M059J (cell line): ENCODE results near the gene RAPGEF4. TPM values are rescaled to one million over a fixed set of nuclear protein-coding genes. Genes with fewer than 3 reads are reported as not detected.
A peak's percentile ranks its signal among the peaks of the same experiment; 100 is the strongest.
"Not testable (repeated sequence)": the region's sequence is repeated elsewhere in the genome, so short reads cannot be mapped to it uniquely, and the experiment has no call there.

Experiments
- DNase-seq: peaks from one replicate; pipeline ENCODE4 v3.0.0-alpha.2; 2012; ENCODE audit warnings: low read depth
- total RNA-seq: library from RNA; depleted of rRNA; stranded (reverse); fragments of >200 nt; shearing (Covaris generic); gene quantifications from 2 replicates; pipeline ENCODE4 v1.2.3, GENCODE V29; 2014

RAPGEF4 gene
- total RNA-seq, 1 experiment from 2014 or later, result 0.47 TPM

DNA sequence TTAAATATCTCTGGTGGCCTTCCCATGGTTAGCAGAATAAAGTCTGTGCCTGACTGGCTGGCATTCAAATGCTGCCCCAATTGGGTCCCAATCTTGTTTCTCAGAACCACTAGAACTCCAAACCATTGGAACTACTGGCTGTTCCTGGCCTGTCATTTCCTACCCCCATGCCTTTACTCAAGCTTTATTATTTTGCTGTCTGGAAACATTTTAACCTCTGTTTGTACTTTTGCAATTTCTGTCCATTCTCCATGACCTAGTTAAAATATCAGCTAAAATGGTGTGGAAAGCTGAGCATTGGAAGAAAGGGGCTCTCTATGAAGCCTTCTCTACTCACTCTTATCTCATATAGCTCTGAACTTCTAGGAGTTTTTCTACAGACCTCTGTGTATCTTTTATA, 38.7 kb downstream of the RAPGEF4 start:
- DNase-seq, result no peak

DNA sequence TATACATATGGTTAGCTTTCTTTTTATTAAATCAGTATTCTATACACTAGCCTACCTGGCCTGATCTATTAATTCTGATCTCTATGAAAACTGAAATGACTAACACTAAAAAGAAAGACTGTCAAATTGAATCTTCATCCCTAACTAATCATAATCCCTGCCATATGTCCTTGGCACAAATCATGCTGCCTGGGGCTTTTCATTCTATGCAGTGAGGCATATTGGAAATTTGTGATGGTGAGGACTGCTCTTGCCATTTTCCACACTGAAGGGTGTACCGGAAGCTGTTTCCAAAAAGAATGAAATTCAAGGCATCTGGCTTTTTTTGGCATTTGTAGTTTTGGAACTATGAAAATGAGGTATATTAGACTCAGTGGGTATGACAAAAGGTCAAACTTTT, 39.7 kb downstream of the RAPGEF4 start:
- DNase-seq, result no peak

DNA sequence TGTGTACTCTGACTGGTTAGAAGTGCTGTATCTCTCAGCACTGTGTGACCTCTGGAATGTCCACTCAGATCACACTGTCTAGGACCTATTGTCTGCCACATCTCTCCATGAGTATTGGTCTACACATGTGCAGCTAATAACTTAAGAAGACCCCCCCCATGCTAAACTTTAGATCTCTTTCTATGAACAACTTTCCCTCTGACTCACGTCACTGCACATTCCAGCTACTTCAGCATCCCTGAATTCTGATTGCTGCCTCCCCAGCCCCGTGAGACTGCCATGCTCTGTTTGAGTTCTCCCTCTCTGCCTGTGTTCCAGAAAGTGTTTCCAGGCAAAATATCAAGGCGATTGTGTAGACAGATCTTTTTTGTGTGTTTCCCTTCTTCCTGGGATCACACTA, 41.8 kb downstream of the RAPGEF4 start:
- no peak for DNase-seq

DNA sequence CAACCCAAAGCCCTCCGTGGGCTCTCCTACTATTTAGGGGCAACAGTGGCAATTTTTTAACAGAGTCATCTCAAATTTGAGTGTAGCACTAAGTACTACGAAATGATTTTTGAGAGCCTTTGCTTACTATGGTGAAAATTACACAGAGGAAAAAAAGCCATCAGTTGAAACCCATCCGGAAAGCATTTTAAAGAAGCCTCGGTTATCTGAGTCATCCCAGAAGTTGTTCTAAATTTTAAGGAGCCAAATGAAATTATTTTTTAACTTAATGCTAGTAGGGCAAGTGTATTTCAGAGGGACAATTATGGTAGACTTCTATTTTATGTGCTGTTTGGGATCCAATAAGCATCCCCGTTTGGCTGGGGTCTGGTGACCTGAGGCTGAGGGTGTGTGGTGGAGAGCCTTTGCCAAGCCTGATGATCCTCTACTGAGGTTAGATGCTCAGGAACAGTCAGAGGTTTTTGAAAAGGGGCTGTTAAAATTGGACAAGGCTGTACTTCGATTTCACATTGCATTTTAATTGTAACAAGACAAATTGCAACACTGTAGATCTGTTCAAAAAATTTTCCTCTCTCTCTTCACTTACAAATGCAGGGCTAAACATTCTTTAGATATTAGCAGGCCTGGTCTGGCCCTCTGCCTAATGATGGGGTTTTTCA, 47.0 kb downstream of the RAPGEF4 start:
- DNase-seq, result no peak

DNA sequence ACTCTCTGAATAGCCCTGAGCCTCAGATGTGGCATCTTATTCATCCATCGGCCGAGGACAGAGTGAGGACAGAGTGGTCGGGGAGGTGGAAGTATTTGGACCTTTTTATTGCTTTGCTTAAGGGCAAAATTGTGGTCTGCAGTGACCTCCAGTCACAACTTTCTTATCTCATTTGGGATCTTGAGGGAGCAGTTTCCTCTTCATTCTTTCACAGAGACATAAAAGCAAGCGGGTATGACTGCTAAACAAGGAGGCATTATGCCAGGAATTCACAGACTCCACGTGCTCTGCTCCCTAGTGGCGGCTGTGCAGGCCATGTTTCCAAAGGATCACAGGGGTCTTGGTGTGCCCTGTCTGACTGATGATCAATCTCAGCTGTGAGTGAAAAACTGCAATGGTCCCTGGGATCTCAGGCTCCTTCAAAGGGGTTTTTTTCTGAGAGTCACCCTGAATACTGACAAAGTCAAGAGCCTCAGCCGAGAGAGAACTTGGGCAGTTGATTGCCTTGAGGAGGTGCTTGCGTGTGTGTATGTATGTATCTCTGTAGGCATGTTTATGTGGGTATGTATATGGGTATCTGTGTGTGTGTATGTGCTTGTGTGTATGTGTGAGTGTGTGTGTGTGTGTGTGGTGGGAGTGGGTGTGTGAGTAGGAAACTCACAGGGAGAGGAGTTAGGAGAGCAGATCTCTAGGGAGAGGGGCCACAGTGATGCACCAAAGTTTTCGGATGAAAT, 47.7 kb downstream of the RAPGEF4 start:
- peak; percentile 100 for DNase-seq

DNA sequence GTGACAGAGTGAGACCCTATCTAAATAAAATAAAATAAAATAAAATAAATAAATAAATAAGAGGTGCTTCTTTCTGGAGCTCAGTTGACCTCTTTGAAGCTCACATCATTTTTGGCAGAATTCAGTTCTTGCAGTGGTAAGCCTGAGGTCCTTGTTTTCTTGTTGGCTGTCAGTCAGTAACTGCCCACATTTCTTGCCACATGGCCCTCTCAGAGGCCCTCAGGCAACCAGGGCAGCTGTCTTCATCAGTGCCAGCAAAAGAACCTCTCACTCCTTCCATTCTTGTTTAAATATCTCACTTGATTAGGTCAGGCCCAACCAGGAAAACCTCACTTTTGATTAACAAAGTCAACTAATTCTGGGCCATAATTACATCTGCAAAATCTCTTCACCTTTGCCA, 53.2 kb downstream of the RAPGEF4 start:
- DNase-seq, result peak; percentile 52

DNA sequence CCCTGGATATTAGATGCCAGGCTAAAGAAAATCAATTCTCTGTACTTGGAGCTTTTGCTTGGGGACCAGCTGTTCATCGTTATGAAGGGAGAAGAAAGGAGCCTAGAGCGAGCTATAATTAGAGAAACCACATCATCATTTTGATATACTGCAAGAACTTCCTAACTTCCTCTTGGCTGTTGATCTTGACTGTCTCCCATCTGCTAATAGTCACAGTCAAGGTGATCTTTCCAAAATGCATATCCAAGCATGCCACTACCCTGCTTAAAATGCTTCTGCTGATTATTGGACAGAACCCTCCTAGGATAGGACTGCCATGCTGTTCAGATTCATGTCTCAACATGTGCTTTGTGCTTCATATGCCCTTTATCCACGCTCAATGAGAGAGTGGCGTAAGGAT, 54.8 kb downstream of the RAPGEF4 start:
- no peak for DNase-seq

DNA sequence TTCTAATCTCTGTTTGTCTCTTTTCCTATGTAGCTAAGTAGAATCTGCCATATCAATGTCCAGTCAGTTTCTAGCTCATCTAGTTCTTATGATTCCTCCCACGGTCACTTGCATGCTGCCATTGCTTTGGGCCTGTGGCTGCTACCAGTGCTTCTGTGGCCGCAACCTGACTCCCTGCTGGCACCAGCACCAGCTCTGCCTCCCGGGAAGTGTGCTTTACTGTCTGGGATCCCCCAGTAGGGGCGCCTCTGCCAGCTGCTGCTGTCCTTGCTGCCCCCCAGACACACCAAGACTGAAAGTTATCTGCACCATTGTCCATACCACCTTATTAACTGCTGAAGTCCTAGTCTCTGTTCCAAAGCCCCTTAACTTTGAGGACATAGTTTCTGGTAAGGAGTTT, 56.3 kb downstream of the RAPGEF4 start:
- no peak for DNase-seq

DNA sequence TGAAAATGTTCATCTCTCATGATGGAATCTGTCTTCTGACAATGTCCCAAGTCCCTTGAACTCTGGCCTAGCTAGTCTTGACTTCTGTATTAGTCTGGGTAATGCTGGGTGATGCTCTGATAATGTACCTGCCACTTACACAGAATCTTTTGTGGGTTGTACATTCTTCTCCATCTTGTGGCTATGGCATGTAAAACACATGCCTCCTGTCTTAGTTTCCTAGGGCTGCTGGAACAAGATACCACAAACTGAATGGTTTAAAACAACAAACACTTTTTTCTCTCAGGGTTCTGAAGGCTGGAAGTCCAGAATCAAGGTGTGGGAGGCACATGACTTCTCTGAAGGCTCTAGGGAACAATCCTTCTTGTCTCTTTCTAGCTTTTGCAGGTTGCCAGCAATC, 57.1 kb downstream of the RAPGEF4 start:
- DNase-seq, result peak; percentile 54

DNA sequence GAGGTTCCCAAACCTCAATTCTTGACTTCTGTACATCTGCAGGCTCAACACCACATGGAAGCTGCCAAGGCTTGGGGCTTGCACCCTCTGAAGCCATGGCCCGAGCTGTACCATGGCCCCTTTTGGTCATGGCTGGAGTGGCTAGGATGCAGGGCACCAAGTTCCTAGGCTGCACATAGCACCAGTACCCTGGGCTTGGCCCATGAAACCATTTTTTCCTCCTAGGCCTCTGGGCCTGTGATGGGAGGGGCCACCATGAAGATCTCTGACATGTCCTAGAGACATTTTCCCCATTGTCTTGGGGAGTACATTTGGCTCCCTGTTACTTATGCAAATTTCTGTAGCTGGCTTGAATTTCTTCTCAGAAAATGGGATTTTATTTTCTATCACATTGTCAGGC, 67.7 kb downstream of the RAPGEF4 start:
- not testable (repeated sequence) for DNase-seq

DNA sequence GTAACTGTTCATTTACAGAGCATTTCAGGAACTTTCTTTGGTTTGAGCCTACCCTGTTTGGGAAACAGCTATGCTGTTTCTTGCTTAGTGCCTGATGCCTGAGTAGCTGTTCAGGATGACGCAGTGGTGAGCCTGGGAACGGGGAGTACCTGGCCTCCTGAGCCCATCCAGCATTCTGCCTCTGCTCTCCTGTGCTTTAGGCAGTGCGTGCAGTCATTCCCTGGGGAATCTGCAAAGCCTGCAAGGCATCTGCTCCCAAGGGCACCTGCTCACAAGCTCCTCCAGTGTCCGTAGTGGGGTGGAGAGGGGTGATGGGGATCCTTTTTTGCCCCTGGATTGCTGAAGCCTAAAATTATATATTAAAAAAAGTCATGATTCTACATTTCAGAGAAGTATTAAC, 68.8 kb downstream of the RAPGEF4 start:
- no peak for DNase-seq

DNA sequence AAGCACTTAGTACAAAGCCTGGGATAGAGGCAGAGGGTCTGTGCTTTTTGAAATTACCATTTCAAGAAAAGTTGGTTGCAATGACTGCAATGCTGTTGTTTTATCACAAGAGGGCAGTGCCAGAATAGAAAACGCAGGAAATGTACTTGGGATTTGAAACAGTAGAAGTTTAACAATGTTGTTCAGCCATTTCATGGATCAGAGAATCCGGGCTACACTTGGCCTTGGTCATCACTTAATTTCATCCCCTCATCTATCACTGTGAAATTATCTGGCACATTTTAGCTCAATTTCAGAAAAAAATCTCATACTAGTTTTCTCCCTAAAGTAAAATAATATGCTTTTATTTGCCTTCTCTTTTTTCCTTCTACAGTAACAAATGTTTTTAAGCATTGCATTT, 70.8 kb downstream of the RAPGEF4 start:
- peak; percentile 47 for DNase-seq

DNA sequence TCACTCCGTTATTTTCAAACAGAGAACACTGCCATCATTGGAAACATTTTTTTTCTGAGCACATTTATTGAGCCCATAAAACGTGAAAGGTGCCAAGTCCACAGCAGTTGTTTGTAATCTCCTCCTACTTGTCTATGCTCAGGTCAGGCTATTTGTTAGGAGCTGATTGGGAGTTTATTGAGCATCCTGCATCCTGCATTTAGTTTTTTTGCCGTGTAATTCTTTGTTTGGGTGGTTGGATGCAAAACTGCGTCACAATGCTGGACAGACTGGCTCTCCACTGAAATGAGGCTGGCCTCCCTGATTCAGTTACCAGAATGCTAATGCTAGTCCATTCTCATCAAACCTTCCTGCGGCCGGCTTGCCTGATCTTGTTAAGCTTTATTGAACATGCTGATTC, 71.4 kb downstream of the RAPGEF4 start:
- DNase-seq, result no peak

DNA sequence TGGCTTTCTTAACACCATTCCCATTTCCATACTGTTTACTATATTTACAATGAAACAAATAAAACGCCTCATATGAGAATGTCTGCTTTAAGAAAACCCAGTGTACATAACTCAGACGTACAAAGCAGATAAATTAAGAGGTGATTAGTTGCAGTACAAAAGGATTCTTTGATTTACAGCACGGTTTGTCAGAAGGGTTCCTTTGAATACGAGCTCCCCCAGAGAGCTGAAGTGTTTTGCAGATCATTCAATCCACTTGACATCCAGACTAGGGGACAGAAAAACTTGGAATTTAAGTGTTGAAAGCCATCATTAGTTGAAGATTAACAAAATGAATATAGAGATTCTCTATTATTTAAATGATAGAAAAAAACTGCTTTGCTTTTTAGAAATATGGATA, 72.5 kb downstream of the RAPGEF4 start:
- no peak for DNase-seq

DNA sequence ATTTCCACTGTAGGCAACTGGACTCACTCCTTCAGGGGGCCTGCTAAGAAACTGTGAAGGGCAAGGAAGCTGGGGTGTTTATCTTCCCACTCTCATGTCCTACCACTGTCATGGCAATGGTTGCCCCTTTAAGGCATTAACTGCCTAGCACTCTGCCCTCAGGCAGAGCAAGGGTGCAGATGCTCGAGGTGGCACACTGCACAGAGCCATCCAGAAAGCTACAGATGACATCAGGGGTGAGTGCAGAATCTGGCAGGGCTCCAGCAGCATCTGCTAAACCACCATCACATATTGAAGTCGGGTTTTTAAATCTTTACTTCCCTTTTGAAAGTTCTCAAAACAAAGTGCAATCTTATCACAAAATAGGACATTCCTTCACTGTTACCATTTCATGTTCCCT, 75.4 kb downstream of the RAPGEF4 start:
- peak; percentile 16 for DNase-seq

DNA sequence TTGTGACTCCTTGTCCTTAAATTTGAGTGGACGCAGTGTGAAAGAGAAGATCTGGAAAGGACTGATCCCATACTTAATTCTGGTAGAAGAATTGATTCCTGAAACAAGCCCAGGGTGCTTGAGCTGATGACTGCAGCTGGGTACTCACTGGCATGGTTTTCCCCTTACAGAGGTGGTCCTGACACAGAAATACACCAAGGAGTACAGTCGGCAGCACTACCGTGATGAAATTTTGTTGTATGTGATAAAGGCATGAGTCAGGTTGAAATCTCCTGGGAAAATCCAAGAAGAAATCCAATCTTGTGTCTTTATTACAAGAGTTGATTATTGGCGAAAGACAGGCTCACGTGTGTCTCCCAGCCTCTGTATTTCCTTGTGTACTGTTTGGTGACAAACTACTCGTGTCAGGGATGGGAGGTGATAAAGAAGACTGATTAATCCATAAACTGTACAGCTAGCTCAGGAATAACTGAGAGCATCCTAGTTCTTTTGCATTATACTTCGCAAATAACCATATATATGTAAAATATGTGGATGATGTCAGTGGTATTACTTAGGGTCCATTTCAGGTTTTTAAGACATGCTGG, 76.6 kb downstream of the RAPGEF4 start:
- no peak for DNase-seq

DNA sequence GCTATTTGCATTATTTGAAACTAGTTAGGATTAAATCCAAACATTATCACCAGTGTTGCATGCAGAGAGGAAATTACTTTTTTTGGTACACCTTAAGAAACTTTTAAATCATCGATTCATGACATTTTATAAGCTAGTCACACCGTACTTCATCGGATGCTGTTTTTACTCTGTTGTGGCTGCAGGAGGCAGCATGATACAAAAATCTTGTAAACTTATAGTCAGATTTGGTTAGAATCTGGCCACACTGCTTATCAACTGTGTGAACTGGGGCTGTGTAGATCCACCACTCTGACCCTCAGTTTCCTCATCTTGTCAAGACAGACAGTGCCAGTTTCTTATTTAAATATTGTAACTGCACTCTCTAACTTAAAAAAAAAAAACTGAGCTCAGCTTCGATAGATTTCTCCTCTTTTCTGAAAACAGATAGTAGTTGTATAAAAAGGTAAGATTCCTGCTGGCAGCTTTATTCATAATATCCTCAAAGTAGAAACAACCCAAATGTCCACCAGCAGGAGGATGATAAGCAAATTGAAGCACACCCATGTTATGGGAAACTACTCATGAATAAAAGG, 77.8 kb downstream of the RAPGEF4 start:
- peak; percentile 24 for DNase-seq

DNA sequence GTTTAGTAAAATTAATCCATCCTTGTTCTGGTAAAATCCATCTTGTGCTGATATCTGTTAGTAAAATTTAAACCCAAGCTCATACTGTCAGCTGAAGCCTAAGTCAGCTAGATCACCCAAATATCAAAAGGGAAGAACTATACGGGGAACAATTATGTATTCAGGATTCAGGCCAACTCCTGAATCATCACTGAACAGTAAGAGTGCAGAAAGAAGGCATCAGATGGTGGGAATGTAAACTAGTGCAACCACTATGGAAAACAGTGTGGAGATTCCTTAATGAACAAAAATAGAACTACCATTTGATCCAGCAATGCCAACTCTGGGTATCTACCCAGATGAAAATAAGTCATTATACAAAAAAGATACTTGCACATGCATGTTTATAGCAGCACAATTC, 81.8 kb downstream of the RAPGEF4 start:
- peak; percentile 53 for DNase-seq

DNA sequence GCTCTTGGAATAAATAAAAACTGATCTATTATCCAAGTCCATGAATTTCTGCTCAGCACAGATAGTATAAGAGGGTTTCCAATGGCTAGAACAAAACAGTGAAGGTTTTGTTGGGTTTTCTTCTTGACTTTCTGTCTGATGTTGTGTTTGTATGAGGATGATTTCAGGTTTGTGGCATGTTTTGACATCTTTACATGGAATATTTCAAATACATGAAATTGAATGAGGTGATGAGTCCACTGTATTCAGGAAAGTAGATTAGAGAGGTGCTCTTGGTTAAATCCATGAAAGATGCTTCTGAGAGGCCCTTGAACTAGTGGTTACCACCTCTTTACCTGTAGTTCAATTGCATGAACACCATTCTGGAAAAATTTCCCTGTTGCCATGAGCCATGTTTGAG, 84.3 kb downstream of the RAPGEF4 start:
- DNase-seq, result no peak

DNA sequence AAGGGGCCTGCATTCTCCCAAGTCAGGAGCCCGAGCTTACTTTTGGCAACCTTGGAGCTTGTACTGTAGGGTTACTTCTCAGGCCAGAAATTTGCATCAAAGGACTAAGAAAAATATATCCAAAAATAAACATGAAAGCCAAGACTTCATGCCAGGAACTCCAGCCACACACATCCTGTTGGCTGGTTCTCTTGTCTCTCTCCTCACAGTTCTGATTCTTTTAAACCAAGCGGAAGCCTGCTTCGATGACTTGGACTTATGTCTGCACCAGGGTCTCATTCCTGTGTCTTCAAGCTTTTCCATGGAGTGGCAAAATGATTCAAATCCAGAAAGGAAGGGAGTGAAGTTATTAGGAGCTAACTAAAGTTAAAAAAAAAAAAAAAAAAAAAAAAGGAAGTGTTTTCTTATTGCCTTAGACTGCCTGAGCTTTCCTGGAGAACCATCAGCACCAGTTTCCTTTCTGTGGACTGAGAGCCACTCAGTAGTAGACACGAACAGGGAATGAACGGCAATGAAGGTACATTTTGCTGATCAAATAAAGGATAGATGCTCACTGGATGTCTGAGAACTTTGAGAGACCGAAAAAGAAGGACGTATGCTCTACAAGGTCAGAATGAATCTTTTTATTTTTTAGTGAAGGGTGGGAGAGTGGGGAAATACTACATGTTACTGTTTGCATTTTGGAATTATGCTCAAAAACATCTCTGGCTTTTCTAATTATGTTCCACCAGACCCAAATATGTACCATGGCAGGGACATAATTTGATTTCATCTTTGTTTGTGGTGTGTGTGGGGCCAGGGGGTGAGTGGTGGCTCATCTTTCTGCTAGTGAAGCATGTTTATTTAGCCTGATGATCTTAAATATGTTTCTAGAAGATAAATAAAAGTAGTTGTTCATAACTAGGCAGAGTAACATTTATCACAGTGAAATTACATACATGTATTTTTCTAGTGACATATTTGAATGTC, 86.0 kb downstream of the RAPGEF4 start:
- DNase-seq, result no peak

DNA sequence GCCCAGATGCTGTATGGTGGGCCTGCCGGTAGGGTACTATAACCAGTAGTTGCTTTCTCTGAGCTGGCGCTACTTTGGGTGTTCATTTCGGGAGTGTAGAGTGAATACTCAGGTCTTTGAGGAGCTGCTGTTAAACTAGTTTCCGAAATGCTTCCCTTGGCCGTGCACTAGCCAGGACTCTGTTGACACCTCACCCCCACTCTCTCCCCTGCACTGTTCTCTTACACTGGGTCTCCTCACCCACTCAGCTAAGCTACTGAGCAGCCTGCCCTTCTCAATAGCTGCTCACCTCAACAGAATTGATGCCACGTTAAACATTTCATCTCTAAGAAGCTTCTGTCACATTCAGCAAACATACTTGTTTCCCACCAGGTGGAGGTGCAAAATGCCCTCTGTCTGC, 86.9 kb downstream of the RAPGEF4 start:
- DNase-seq, result no peak
